ENCODE measurements around the gene ADAM19. TPM values are rescaled to one million over a fixed set of nuclear protein-coding genes. Genes with fewer than 3 reads are reported as not detected.

ADAM19 gene
- total RNA-seq, 2 donors from 2014 or later = 1.9 to 8.1 TPM

DNA sequence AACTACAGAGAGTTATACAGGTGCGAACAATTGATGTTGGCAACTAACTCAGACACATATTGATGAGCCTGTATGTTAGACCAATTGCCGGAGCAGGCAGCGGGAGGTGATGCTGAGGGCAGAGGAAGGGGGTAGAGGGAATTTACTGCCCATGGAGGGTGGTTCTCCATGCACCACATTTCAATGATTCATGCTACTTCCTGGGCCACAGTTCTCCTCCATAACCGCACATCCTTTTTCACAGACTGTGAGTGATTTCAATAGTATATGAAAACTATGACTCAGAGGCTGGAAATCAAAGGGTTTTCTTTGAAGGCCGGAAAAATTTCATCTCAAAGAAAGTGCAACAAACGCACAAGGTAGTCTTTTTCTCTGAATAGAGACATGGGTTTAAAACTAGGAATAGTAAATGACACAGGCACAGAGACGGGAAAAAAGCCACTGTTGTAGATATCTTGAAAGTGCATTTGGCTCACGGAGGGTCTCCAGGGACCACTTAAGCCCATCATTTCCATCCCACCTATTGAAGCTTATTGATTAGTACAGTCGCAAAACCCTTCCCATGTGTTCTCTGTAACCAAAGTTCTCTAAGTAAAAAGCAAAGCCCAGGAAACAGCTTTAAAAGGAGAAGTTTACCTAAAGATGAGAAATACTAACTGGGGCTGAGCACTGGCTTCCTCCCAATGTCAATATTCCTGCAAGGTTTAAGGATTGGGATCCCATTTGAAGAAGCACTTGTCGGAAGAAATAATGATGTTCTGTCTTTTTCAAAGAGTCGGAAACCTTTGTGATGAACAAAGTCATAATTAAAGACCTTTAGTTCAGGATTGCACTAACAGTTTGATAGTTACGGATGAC is 28.0 kb upstream of the ADAM19 start:
- intact Hi-C loops (cut with DNase I) = no loop called here
- no peak for DNase-seq (ENCODE audit: low spot score)
- 69% methylated on average over 12 of the region's 12 CpGs for WGBS

DNA sequence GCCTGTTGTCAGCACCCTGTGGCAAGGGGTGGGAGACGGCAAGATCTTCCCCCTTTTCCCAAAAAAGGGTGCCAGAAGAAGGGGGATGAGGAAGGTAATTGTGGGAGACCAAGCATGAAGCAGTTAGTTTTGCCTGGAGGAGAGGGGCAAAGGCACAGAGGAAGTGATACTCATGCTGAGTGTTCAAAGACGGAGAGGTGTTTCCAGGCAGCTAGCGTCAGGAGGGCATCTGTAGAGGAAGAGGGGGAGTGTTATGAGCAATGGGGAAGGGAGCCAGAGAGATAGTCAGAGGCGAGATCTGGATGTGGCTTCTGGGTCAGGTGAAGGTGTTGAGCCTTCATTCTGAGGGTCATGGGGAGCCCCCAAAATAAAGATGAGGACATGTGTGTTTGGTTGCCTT is 26.9 kb upstream of the ADAM19 start:
- intact Hi-C loops (cut with DNase I) = no loop called here
- no peaks in the 10 kb centered on the region for H3K36me3 ChIP-seq
- no peaks in the 10 kb centered on the region for H3K9me3 ChIP-seq
- 81% methylated on average over 4 of the region's 4 CpGs for WGBS
- TF ChIP-seq, protein P1, sequence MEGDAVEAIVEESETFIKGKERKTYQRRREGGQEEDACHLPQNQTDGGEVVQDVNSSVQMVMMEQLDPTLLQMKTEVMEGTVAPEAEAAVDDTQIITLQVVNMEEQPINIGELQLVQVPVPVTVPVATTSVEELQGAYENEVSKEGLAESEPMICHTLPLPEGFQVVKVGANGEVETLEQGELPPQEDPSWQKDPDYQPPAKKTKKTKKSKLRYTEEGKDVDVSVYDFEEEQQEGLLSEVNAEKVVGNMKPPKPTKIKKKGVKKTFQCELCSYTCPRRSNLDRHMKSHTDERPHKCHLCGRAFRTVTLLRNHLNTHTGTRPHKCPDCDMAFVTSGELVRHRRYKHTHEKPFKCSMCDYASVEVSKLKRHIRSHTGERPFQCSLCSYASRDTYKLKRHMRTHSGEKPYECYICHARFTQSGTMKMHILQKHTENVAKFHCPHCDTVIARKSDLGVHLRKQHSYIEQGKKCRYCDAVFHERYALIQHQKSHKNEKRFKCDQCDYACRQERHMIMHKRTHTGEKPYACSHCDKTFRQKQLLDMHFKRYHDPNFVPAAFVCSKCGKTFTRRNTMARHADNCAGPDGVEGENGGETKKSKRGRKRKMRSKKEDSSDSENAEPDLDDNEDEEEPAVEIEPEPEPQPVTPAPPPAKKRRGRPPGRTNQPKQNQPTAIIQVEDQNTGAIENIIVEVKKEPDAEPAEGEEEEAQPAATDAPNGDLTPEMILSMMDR (IDR thresholded peaks at IDR 0.05) = no peak
- TF ChIP-seq POLR2A (IDR thresholded peaks at IDR 0.05) (no peak), POLR2AphosphoS5 (IDR thresholded peaks at IDR 0.05) (no peak)
- DNase-seq (ENCODE audit: low spot score) = no peak
- no peak overlapping the region for H3K27ac ChIP-seq
- no peak overlapping the region for H3K4me3 ChIP-seq
- H3K27me3 ChIP-seq (replicated peaks; ENCODE audit: insufficient read depth) = no peaks in the 10 kb centered on the region
- no peaks in the 10 kb centered on the region for H3K4me1 ChIP-seq (replicated peaks)

More for the DNA sequence above, 28.0 kb upstream of the ADAM19 start:
- no peaks in the 10 kb centered on the region for H3K9me3 ChIP-seq
- no peaks in the 10 kb centered on the region for H3K36me3 ChIP-seq
- TF ChIP-seq, protein P1 (IDR thresholded peaks at IDR 0.05) = no peak
- TF ChIP-seq POLR2AphosphoS5 (IDR thresholded peaks at IDR 0.05) = no peak
- TF ChIP-seq POLR2A (IDR thresholded peaks at IDR 0.05) = no peak
- H3K27ac ChIP-seq = no peak overlapping the region
- H3K27me3 ChIP-seq (replicated peaks; ENCODE audit: insufficient read depth) = no peaks in the 10 kb centered on the region
- no peak overlapping the region for H3K4me3 ChIP-seq
- H3K4me1 ChIP-seq (replicated peaks) = no peaks in the 10 kb centered on the region

DNA sequence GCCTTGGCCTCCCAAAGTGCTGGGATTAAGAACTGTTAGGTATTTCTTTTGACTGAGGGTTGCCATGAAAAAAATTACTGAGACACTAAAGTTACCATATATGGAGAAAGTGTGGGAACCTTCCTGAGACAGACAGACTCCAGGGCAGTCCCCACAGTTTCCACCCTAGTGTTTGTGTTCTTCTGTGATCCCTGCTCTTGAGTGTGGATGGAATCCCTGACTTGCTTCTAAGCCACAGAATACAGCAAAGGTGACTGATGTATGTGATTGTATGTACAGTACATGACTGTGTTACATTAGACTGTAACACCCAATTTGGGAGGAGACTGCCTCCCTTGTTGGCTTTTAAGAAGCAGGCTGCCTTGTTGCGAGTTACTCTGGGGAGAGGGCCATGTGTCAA is 24.7 kb upstream of the ADAM19 start:
- DNase-seq (ENCODE audit: low spot score) = no peak
- H3K4me3 ChIP-seq = no peak overlapping the region
- H3K27me3 ChIP-seq (replicated peaks; ENCODE audit: insufficient read depth) = no peaks in the 10 kb centered on the region
- intact Hi-C loops (cut with DNase I) = no loop called here
- H3K9me3 ChIP-seq = no peaks in the 10 kb centered on the region
- no peaks in the 10 kb centered on the region for H3K36me3 ChIP-seq
- H3K4me1 ChIP-seq (replicated peaks) = no peaks in the 10 kb centered on the region
- 94% methylated on average over 1 of the region's 1 CpG for WGBS
- H3K27ac ChIP-seq = no peak overlapping the region
- TF ChIP-seq POLR2A (IDR thresholded peaks at IDR 0.05) (no peak), POLR2AphosphoS5 (IDR thresholded peaks at IDR 0.05) (no peak)
- TF ChIP-seq, protein P1 (IDR thresholded peaks at IDR 0.05) = no peak

DNA sequence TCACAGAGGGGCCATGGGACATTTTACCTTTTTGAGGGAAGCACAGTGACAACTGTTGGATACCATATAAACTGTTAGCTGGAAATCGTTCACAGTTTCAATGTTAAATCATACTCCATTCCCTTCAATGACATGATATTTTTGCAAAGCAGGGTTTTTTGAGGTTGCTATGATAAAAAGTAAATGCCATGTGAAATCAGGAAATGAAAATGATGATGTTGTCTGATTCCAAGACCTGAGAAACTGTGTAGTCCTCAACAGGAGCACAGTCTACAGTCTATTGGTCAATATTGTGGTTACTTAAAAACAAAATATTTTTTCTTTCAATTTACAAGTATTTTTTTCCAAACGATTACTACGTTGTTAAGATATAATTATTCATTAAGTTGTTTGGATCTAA is 24.0 kb upstream of the ADAM19 start:
- Histone ChIP-seq H3K4me1 (replicated peaks) (no peaks in the 10 kb centered on the region), H3K9me3 (no peaks in the 10 kb centered on the region), H3K36me3 (no peaks in the 10 kb centered on the region), H3K27ac (no peak overlapping the region), H3K27me3 (replicated peaks; ENCODE audit: insufficient read depth) (no peaks in the 10 kb centered on the region), H3K4me3 (no peak overlapping the region)
- TF ChIP-seq POLR2AphosphoS5 (IDR thresholded peaks at IDR 0.05) (no peak), POLR2A (IDR thresholded peaks at IDR 0.05) (no peak)
- TF ChIP-seq, protein P1 (IDR thresholded peaks at IDR 0.05) = no peak
- DNase-seq (ENCODE audit: low spot score) = no peak
- WGBS = 92% methylated on average over 3 of the region's 3 CpGs
- intact Hi-C loops (cut with DNase I) = no loop called here
